Measurements from ENCODE around the gene LYRM9. TPM values are rescaled to one million over a fixed set of nuclear protein-coding genes. Genes with fewer than 3 reads are reported as not detected.

Gene LYRM9
- total RNA-seq, 2 donors from 2014 or later, result 5.8 to 8.3 TPM

- Mint-ChIP-seq H3K27me3 (ENCODE audit: insufficient read depth) (peaks cover 49% of the 10 kb centered on the region), H3K27ac (no peak overlapping the region), H3K4me3 (no peak overlapping the region), H3K9me3 (no peaks in the 10 kb centered on the region), H3K36me3 (ENCODE audit: low read depth) (no peaks in the 10 kb centered on the region), H3K4me1 (peaks cover 10% of the 10 kb centered on the region)
- TF ChIP-seq, protein P1, sequence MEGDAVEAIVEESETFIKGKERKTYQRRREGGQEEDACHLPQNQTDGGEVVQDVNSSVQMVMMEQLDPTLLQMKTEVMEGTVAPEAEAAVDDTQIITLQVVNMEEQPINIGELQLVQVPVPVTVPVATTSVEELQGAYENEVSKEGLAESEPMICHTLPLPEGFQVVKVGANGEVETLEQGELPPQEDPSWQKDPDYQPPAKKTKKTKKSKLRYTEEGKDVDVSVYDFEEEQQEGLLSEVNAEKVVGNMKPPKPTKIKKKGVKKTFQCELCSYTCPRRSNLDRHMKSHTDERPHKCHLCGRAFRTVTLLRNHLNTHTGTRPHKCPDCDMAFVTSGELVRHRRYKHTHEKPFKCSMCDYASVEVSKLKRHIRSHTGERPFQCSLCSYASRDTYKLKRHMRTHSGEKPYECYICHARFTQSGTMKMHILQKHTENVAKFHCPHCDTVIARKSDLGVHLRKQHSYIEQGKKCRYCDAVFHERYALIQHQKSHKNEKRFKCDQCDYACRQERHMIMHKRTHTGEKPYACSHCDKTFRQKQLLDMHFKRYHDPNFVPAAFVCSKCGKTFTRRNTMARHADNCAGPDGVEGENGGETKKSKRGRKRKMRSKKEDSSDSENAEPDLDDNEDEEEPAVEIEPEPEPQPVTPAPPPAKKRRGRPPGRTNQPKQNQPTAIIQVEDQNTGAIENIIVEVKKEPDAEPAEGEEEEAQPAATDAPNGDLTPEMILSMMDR (conservative IDR thresholded peaks at IDR 0.05), result no peak
- DNase-seq, result no peak
- H3K4me1 ChIP-seq (ENCODE audit: control insufficient read depth, insufficient read depth, low read length), result peaks cover 4% of the 10 kb centered on the region
- no peaks in the 10 kb centered on the region for H3K9me3 ChIP-seq (ENCODE audit: control insufficient read depth, low read length)
- H3K27me3 ChIP-seq (ENCODE audit: control insufficient read depth, insufficient read depth, low read length, poor library complexity, severe bottlenecking), result peaks cover 32% of the 10 kb centered on the region
- 94 to 100% methylated on average over 3 of the region's 3 CpGs for WGBS, 2 experiments (ENCODE audit: insufficient coverage in 1 of 2, insufficient read length in 1 of 2)
- H3K9ac ChIP-seq (ENCODE audit: extremely low read depth, low read length, poor library complexity, severe bottlenecking), result no peak overlapping the region
- no peak overlapping the region for H3K4me3 ChIP-seq (ENCODE audit: low read length)
- H3K27ac ChIP-seq (ENCODE audit: low read depth, low read length), result no peak overlapping the region
- H3K36me3 ChIP-seq (ENCODE audit: control insufficient read depth, insufficient read depth, low read length), result no peaks in the 10 kb centered on the region
These were observed 27.4 kb upstream of the LYRM9 start for GRCh38 chr17:27920569-27920968.

- Histone ChIP-seq H3K4me1 (ENCODE audit: control insufficient read depth, insufficient read depth, low read length) (peaks cover 4% of the 10 kb centered on the region), H3K27me3 (ENCODE audit: control insufficient read depth, insufficient read depth, low read length, poor library complexity, severe bottlenecking) (peaks cover 40% of the 10 kb centered on the region), H3K9ac (ENCODE audit: extremely low read depth, low read length, poor library complexity, severe bottlenecking) (no peak overlapping the region), H3K36me3 (ENCODE audit: control insufficient read depth, insufficient read depth, low read length) (no peaks in the 10 kb centered on the region), H3K27ac (ENCODE audit: low read depth, low read length) (no peak overlapping the region), H3K9me3 (ENCODE audit: control insufficient read depth, low read length) (no peaks in the 10 kb centered on the region), H3K4me3 (ENCODE audit: low read length) (no peak overlapping the region)
- WGBS, 2 experiments (ENCODE audit: insufficient coverage in 1 of 2, insufficient read length in 1 of 2), result 85 to 91% methylated on average over 6 to 7 of the region's 7 CpGs
- DNase-seq, result no peak
- no peak overlapping the region for H3K27ac Mint-ChIP-seq
- peaks cover 16% of the 10 kb centered on the region for H3K4me1 Mint-ChIP-seq
- no peaks in the 10 kb centered on the region for H3K9me3 Mint-ChIP-seq
- no peaks in the 10 kb centered on the region for H3K36me3 Mint-ChIP-seq (ENCODE audit: low read depth)
- TF ChIP-seq, protein P1 (conservative IDR thresholded peaks at IDR 0.05), result peak; percentile 28
- H3K4me3 Mint-ChIP-seq, result no peak overlapping the region
- H3K27me3 Mint-ChIP-seq (ENCODE audit: insufficient read depth), result peaks cover 60% of the 10 kb centered on the region
These were observed 25.9 kb upstream of the LYRM9 start for GRCh38 chr17:27919079-27919478.

DNA sequence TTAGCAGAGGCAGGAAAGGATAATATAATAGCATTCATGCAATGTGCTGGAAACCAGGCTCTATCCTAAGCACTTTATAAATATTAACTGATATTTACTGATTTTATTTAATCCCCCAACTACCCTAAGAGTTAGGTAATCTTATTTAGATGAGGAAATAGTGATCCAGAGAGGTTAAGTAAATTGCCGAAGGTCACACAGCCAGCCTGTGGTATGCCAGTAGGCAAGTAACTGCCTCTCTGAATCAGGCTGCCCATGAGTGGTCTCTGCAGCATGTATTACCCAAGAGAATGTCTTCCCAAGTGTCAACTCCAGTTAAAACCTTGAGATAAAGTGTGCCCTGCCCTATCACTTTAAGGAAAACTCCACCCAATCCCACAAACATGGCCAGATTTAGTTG is 25.3 kb upstream of the LYRM9 start:
- H3K4me3 Mint-ChIP-seq, result no peak overlapping the region
- Histone ChIP-seq H3K27ac (ENCODE audit: low read depth, low read length) (no peak overlapping the region), H3K27me3 (ENCODE audit: control insufficient read depth, insufficient read depth, low read length, poor library complexity, severe bottlenecking) (peaks cover 46% of the 10 kb centered on the region), H3K9me3 (ENCODE audit: control insufficient read depth, low read length) (no peaks in the 10 kb centered on the region), H3K9ac (ENCODE audit: extremely low read depth, low read length, poor library complexity, severe bottlenecking) (no peak overlapping the region), H3K4me3 (ENCODE audit: low read length) (no peak overlapping the region), H3K4me1 (ENCODE audit: control insufficient read depth, insufficient read depth, low read length) (peaks cover 5% of the 10 kb centered on the region), H3K36me3 (ENCODE audit: control insufficient read depth, insufficient read depth, low read length) (no peaks in the 10 kb centered on the region)
- H3K27me3 Mint-ChIP-seq (ENCODE audit: insufficient read depth), result peaks cover 66% of the 10 kb centered on the region
- TF ChIP-seq, protein P1 (conservative IDR thresholded peaks at IDR 0.05), result no peak
- H3K9me3 Mint-ChIP-seq, result no peaks in the 10 kb centered on the region
- H3K4me1 Mint-ChIP-seq, result peaks cover 20% of the 10 kb centered on the region
- WGBS, 2 experiments (ENCODE audit: insufficient coverage in 1 of 2, insufficient read length in 1 of 2), result 92% methylated on average over 1 of the region's 1 CpG; no CpG with 5 or more reads in 1 of the 2 experiments
- no peak overlapping the region for H3K27ac Mint-ChIP-seq
- no peak for DNase-seq
- no peaks in the 10 kb centered on the region for H3K36me3 Mint-ChIP-seq (ENCODE audit: low read depth)

All from endodermal cell (in vitro differentiated cells).